Activated naive CD4-positive, alpha-beta T cell treated with anti-CD3 and anti-CD28 coated beads, Interleukin-2, amount 50 U/mL, for 72 hours (primary cell): ENCODE measurements around the gene SUPV3L1. TPM values are rescaled to one million over a fixed set of nuclear protein-coding genes. Genes with fewer than 3 reads are reported as not detected.

Source experiments
- ATAC-seq, 2 donors: fragments of 150-1000 bp; cut with Tn5 transposase; 2 replicates each; pipeline ENCODE4 v1.10.0; 2021; ENCODE audit warnings: mild to moderate bottlenecking in 2 of 2, moderate library complexity in 2 of 2
- DNase-seq, 2 donors: peaks; one replicate each; pipeline ENCODE4 v3.0.0; 2021 to 2022; ENCODE audit warnings: low spot score in 2 of 2
- H3K27ac Mint-ChIP-seq, 2 donors: one replicate each; pipeline ENCODE4 v1.8.0; 2022; ENCODE audit warnings: mild to moderate bottlenecking in 2 of 2, mixed read lengths in 2 of 2
- H3K36me3 Mint-ChIP-seq, 2 donors: one replicate each; pipeline ENCODE4 v1.8.0; 2022; ENCODE audit warnings: mixed read lengths in 2 of 2
- H3K9me3 Mint-ChIP-seq, 2 donors: one replicate each; pipeline ENCODE4 v1.8.0; 2022; ENCODE audit warnings: mixed read lengths in 2 of 2
- total RNA-seq, 2 donors: library from RNA; stranded (reverse); gene quantifications; one replicate each; pipeline ENCODE4 v1.2.3, GENCODE V29; 2022

SUPV3L1 gene
- total RNA-seq, 2 donors from 2014 or later, result 44.4 to 45.9 TPM

GRCh38 chr10:69220041-69220451 is 40.0 kb downstream of the SUPV3L1 start, which contains the start of gene HKDC1:
HKDC1 (plus strand) TSS chr10:69220332; CDS start chr10:69220436, 104 bp downstream.
- H3K9me3 Mint-ChIP-seq, result no peaks in the 10 kb centered on the region
- DNase-seq, result no peak
- no peaks in the 10 kb centered on the region for H3K36me3 Mint-ChIP-seq
- peak within 1 kb of the TSS in 1 of 2 donors; percentile 90 for H3K27ac Mint-ChIP-seq
- no peak for ATAC-seq

- Mint-ChIP-seq H3K36me3 (no peaks in the 10 kb centered on the region), H3K9me3 (no peaks in the 10 kb centered on the region), H3K27ac (no peak overlapping the region)
- ATAC-seq (no peak), DNase-seq (no peak)
Measured at GRCh38 chr10:69220507-69220906, 40.5 kb downstream of the SUPV3L1 start.

- DNase-seq (peak; percentile 74 to 90), ATAC-seq (peak; percentile 95 to 99)
- Mint-ChIP-seq H3K9me3 (no peaks in the 10 kb centered on the region), H3K27ac (peak overlapping the region; percentile 67 to 90), H3K36me3 (no peaks in the 10 kb centered on the region)
Measured at GRCh38 chr10:69222157-69223027, 42.4 kb downstream of the SUPV3L1 start.

- Mint-ChIP-seq H3K27ac (peak overlapping the region; percentile 67 to 90), H3K36me3 (no peaks in the 10 kb centered on the region), H3K9me3 (no peaks in the 10 kb centered on the region)
- no peak for DNase-seq
- no peak for ATAC-seq
Measured at GRCh38 chr10:69223028-69223342, 43.0 kb downstream of the SUPV3L1 start.

- Mint-ChIP-seq H3K27ac (peak overlapping the region in 1 of 2 donors; percentile 24), H3K9me3 (no peaks in the 10 kb centered on the region), H3K36me3 (no peaks in the 10 kb centered on the region)
- ATAC-seq (no peak), DNase-seq (no peak)
Measured at GRCh38 chr10:69224862-69225657, 45.0 kb downstream of the SUPV3L1 start.

- Mint-ChIP-seq H3K27ac (no peak overlapping the region), H3K9me3 (no peaks in the 10 kb centered on the region), H3K36me3 (no peaks in the 10 kb centered on the region)
- DNase-seq (no peak), ATAC-seq (no peak)
Measured at GRCh38 chr10:69225681-69226080, 45.6 kb downstream of the SUPV3L1 start.

GRCh38 chr10:69226919-69227450 is 47.0 kb downstream of the SUPV3L1 start:
- no peaks in the 10 kb centered on the region for H3K36me3 Mint-ChIP-seq
- no peak overlapping the region for H3K27ac Mint-ChIP-seq
- no peaks in the 10 kb centered on the region for H3K9me3 Mint-ChIP-seq
- DNase-seq (no peak), ATAC-seq (no peak)

- ATAC-seq, result no peak
- Mint-ChIP-seq H3K27ac (peak overlapping the region; percentile 63 to 85), H3K9me3 (no peaks in the 10 kb centered on the region)
Measured at GRCh38 chr10:69228151-69228550, 48.1 kb downstream of the SUPV3L1 start.

GRCh38 chr10:69229616-69229916 is 49.5 kb downstream of the SUPV3L1 start:
- Mint-ChIP-seq H3K27ac (peak overlapping the region in 1 of 2 donors; percentile 85), H3K36me3 (no peaks in the 10 kb centered on the region), H3K9me3 (no peaks in the 10 kb centered on the region)
- no peak for DNase-seq
- no peak for ATAC-seq

More at GRCh38 chr10:69228151-69228550, 48.1 kb downstream of the SUPV3L1 start:
- H3K36me3 Mint-ChIP-seq, result no peaks in the 10 kb centered on the region
- no peak for DNase-seq

GRCh38 chr10:69230128-69230527 is 50.1 kb downstream of the SUPV3L1 start:
- DNase-seq (no peak), ATAC-seq (no peak)
- no peak overlapping the region for H3K27ac Mint-ChIP-seq
- no peaks in the 10 kb centered on the region for H3K9me3 Mint-ChIP-seq
- no peaks in the 10 kb centered on the region for H3K36me3 Mint-ChIP-seq

- H3K27ac Mint-ChIP-seq, result no peak overlapping the region
- no peak for ATAC-seq
- H3K36me3 Mint-ChIP-seq, result no peaks in the 10 kb centered on the region
- no peaks in the 10 kb centered on the region for H3K9me3 Mint-ChIP-seq
- no peak for DNase-seq
Measured at GRCh38 chr10:69232252-69232651, 52.2 kb downstream of the SUPV3L1 start.

- H3K9me3 Mint-ChIP-seq, result no peaks in the 10 kb centered on the region
Measured at GRCh38 chr10:69232736-69233480, 52.9 kb downstream of the SUPV3L1 start.

GRCh38 chr10:69234447-69234846 is 54.4 kb downstream of the SUPV3L1 start:
- no peak overlapping the region for H3K27ac Mint-ChIP-seq
- no peaks in the 10 kb centered on the region for H3K9me3 Mint-ChIP-seq
- H3K36me3 Mint-ChIP-seq, result no peaks in the 10 kb centered on the region
- no peak for DNase-seq
- no peak for ATAC-seq

More at GRCh38 chr10:69232736-69233480, 52.9 kb downstream of the SUPV3L1 start:
- Mint-ChIP-seq H3K27ac (no peak overlapping the region), H3K36me3 (no peaks in the 10 kb centered on the region)
- no peak for ATAC-seq
- no peak for DNase-seq

- Mint-ChIP-seq H3K27ac (no peak overlapping the region), H3K9me3 (no peaks in the 10 kb centered on the region), H3K36me3 (no peaks in the 10 kb centered on the region)
- peak; percentile 78 to 92 for DNase-seq
- ATAC-seq, result peak; percentile 99 to 100
Measured at GRCh38 chr10:69237528-69238159, 57.6 kb downstream of the SUPV3L1 start.

GRCh38 chr10:69239136-69239535 is 59.1 kb downstream of the SUPV3L1 start:
- DNase-seq, result no peak
- ATAC-seq, result no peak
- Mint-ChIP-seq H3K9me3 (no peaks in the 10 kb centered on the region), H3K27ac (no peak overlapping the region), H3K36me3 (no peaks in the 10 kb centered on the region)

GRCh38 chr10:69239816-69240434 is 59.9 kb downstream of the SUPV3L1 start:
- Mint-ChIP-seq H3K36me3 (no peaks in the 10 kb centered on the region), H3K9me3 (no peaks in the 10 kb centered on the region), H3K27ac (no peak overlapping the region)
- ATAC-seq (no peak), DNase-seq (no peak)
